Measurements from ENCODE around the gene HECTD3. TPM values are rescaled to one million over a fixed set of nuclear protein-coding genes. Genes with fewer than 3 reads are reported as not detected.

Gene HECTD3
- total and polyA plus RNA-seq, 2 experiments from 2014 or later: 27.6 to 39.1 TPM

- Histone ChIP-seq H2AFZ (no peak overlapping the region), H3K4me3 (no peak overlapping the region), H3K4me2 (no peak overlapping the region), H3K27me3 (no peaks in the 10 kb centered on the region), H3K9me3 (ENCODE audit: low read depth) (no peaks in the 10 kb centered on the region), H3K36me3 (replicated peaks; ENCODE audit: insufficient read depth, low read depth) (no peaks in the 10 kb centered on the region), H3K27ac (no peak overlapping the region), H3K4me1 (ENCODE audit: insufficient read depth) (no peaks in the 10 kb centered on the region), H3K9me2 (replicated peaks; ENCODE audit: insufficient read depth) (no peaks in the 10 kb centered on the region), H3K79me2 (no peaks in the 10 kb centered on the region), H4K20me1 (ENCODE audit: insufficient read depth, poor library complexity, severe bottlenecking) (no peaks in the 10 kb centered on the region)
- TF ChIP-seq EZH2phosphoT487 (IDR thresholded peaks at IDR 0.05; ENCODE audit: low read depth, severe bottlenecking, unreplicated experiment) (no peak), CTCF (IDR thresholded peaks at IDR 0.05; ENCODE audit: poor library complexity) (no peak), EZH2 (IDR thresholded peaks at IDR 0.05; ENCODE audit: borderline replicate concordance) (no peak)
- no peak for DNase-seq (ENCODE audit: low spot score)
- WGBS (ENCODE audit: low lambda C conversion rate, missing lambda C conversion rate): 97% methylated on average over 7 of the region's 7 CpGs
Measured at GRCh38 chr1:44995467-44996238, 15.5 kb downstream of the HECTD3 start.

DNA sequence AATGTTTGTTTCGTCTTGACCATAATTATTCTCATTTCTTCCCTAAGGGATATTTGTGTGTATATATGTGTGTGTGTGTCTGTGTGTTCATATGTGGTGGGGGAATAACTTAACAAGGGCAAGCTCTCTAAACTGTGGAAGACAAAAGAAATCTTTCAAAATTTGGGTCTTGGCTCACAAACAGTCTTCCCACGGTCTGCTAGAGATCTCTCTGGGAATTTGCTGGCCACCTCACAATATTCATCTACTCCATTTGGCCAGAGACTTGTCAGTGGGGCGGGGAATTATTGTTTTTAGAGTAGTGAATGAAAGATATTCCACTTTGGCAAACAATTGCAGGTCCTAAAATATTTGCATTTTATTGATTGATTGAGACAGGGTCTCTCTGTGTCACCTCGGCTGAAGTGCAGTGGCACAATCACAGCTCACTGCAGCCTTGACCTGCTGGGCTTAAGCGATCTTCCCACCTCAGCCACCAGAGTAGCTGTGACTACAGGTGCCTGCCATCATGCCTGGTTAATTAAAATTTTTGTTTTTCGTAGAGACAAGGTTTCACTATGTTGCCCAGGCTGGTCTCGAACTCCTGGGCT is 16.7 kb downstream of the HECTD3 start:
- H3K9me2 ChIP-seq (replicated peaks; ENCODE audit: insufficient read depth): no peaks in the 10 kb centered on the region
- H3K9me3 ChIP-seq (ENCODE audit: low read depth): no peaks in the 10 kb centered on the region
- H3K4me3 ChIP-seq: no peak overlapping the region
- H3K27me3 ChIP-seq: no peaks in the 10 kb centered on the region
- H2AFZ ChIP-seq: no peak overlapping the region
- no peak overlapping the region for H3K4me2 ChIP-seq
- no peak overlapping the region for H3K27ac ChIP-seq
- 85% methylated on average over 7 of the region's 7 CpGs for WGBS (ENCODE audit: low lambda C conversion rate, missing lambda C conversion rate)
- DNase-seq (ENCODE audit: low spot score): no peak
- no peaks in the 10 kb centered on the region for H3K4me1 ChIP-seq (ENCODE audit: insufficient read depth)
- no peak for TF ChIP-seq EZH2 (IDR thresholded peaks at IDR 0.05; ENCODE audit: borderline replicate concordance)
- TF ChIP-seq EZH2phosphoT487 (IDR thresholded peaks at IDR 0.05; ENCODE audit: low read depth, severe bottlenecking, unreplicated experiment): no peak
- no peak for TF ChIP-seq CTCF (IDR thresholded peaks at IDR 0.05; ENCODE audit: poor library complexity)
- no peaks in the 10 kb centered on the region for H4K20me1 ChIP-seq (ENCODE audit: insufficient read depth, poor library complexity, severe bottlenecking)
- H3K36me3 ChIP-seq (replicated peaks; ENCODE audit: insufficient read depth, low read depth): no peaks in the 10 kb centered on the region
- H3K79me2 ChIP-seq: no peaks in the 10 kb centered on the region

DNA sequence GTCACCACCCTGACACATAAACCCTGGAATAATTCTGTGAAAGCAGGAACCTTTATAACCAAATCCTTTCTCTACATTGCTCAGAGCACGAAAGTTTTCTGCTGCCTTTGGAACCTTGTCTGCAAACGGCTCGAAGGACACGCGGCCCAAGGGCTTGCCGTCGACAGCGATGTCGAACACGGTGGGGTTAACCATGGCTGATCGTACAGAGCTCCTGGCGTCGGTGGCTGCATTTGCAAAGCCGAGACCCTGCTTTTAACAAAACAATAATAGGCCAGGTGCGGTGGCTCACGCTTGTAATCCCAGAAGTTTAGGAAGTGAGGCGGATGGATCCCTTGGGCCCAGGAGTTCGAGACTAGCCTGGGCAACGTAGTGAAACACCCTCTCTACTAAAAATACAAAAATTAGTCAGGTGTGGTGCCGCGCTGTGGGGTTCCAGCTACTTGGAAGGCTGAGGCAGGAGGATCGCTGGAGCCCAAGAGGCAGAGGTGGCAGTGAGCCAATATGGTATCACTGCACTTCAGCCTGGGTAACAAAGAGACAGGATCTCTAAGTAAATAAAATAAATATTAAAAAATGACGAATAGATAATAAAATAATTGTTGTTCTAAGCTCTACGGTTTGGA is 22.5 kb downstream of the HECTD3 start:
- no peaks in the 10 kb centered on the region for H3K27me3 ChIP-seq
- H3K9me3 ChIP-seq (ENCODE audit: low read depth): no peaks in the 10 kb centered on the region
- no peaks in the 10 kb centered on the region for H3K36me3 ChIP-seq (replicated peaks; ENCODE audit: insufficient read depth, low read depth)
- 91% methylated on average over 24 of the region's 24 CpGs for WGBS (ENCODE audit: low lambda C conversion rate, missing lambda C conversion rate)
- H3K4me1 ChIP-seq (ENCODE audit: insufficient read depth): peaks cover 6% of the 10 kb centered on the region
- H3K4me2 ChIP-seq: no peak overlapping the region
- DNase-seq (ENCODE audit: low spot score): no peak
- no peaks in the 10 kb centered on the region for H4K20me1 ChIP-seq (ENCODE audit: insufficient read depth, poor library complexity, severe bottlenecking)
- peaks cover 13% of the 10 kb centered on the region for H3K79me2 ChIP-seq
- no peak overlapping the region for H2AFZ ChIP-seq
- TF ChIP-seq EZH2 (IDR thresholded peaks at IDR 0.05; ENCODE audit: borderline replicate concordance): no peak
- no peak for TF ChIP-seq CTCF (IDR thresholded peaks at IDR 0.05; ENCODE audit: poor library complexity)
- TF ChIP-seq EZH2phosphoT487 (IDR thresholded peaks at IDR 0.05; ENCODE audit: low read depth, severe bottlenecking, unreplicated experiment): no peak
- no peak overlapping the region for H3K4me3 ChIP-seq
- no peaks in the 10 kb centered on the region for H3K9me2 ChIP-seq (replicated peaks; ENCODE audit: insufficient read depth)
- no peak overlapping the region for H3K27ac ChIP-seq
